MCF 10A (cell line): ENCODE data around the gene TNS2. TPM values are rescaled to one million over a fixed set of nuclear protein-coding genes. Genes with fewer than 3 reads are reported as not detected.

Source experiments
- BruUV-seq: library from RNA; stranded (reverse); fragments of 400-500 nt; replicated peaks from 2 replicates; lab custom pipeline; 2021; lab: Mats Ljungman, UMichigan
- CTCF ChIA-PET: fragments of 300-600 bp; sonication (Branson Sonifier 250); formaldehyde crosslinking; extraction: SDS; loops from one replicate; lab custom pipeline; 2021; ENCODE audit warnings: antibody characterized with exemption, inconsistent platforms; lab: Yijun Ruan, JAX
- POLR2A ChIA-PET: fragments of 300-600, 350-650 bp; sonication (Branson Sonifier 250); formaldehyde crosslinking; extraction: SDS; loops from one replicate; lab custom pipeline; 2020; ENCODE audit warnings: antibody characterized with exemption, inconsistent platforms; lab: Yijun Ruan, JAX
- DNase-seq: peaks from one replicate; pipeline ENCODE4 v3.0.0-alpha.2; 2018; ENCODE audit not compliant: unreplicated experiment
- H3K27ac Mint-ChIP-seq: one replicate; pipeline ENCODE4 v1.8.0; 2022; ENCODE audit warnings: mild to moderate bottlenecking, low read depth, mixed read lengths; ENCODE audit not compliant: unreplicated experiment
- H3K27me3 Mint-ChIP-seq: one replicate; pipeline ENCODE4 v1.8.0; 2022; ENCODE audit warnings: mixed read lengths; ENCODE audit not compliant: insufficient read depth, unreplicated experiment
- H3K36me3 Mint-ChIP-seq: one replicate; pipeline ENCODE4 v1.8.0; 2022; ENCODE audit warnings: mild to moderate bottlenecking, moderate library complexity, mixed read lengths; ENCODE audit not compliant: insufficient read depth, unreplicated experiment
- H3K4me1 Mint-ChIP-seq: one replicate; pipeline ENCODE4 v1.8.0; 2022; ENCODE audit warnings: mixed read lengths; ENCODE audit not compliant: insufficient read depth, unreplicated experiment
- H3K4me3 Mint-ChIP-seq: one replicate; pipeline ENCODE4 v1.8.0; 2022; ENCODE audit warnings: mild to moderate bottlenecking, moderate library complexity, mixed read lengths; ENCODE audit not compliant: unreplicated experiment
- H3K9me3 Mint-ChIP-seq: one replicate; pipeline ENCODE4 v1.8.0; 2022; ENCODE audit warnings: mixed read lengths; ENCODE audit not compliant: unreplicated experiment
- CTCF ChIP-seq: fragments of 200-600 bp; IDR thresholded peaks from one replicate; pipeline ENCODE4 v1.8.0; 2022; ENCODE audit warnings: antibody characterized with exemption, mild to moderate bottlenecking; ENCODE audit not compliant: unreplicated experiment
- intact Hi-C: fragments of 100-400 bp; cut with micrococcal nuclease; formaldehyde crosslinking; loops from 2 replicates; pipeline ENCODE4 v1.14.1; 2022
- total RNA-seq: library from RNA; stranded (reverse); gene quantifications from 2 replicates; pipeline ENCODE4 v1.2.3, GENCODE V29; 2022

The TNS2 gene
- total RNA-seq, 1 experiment from 2014 or later: 22.3 TPM

DNA sequence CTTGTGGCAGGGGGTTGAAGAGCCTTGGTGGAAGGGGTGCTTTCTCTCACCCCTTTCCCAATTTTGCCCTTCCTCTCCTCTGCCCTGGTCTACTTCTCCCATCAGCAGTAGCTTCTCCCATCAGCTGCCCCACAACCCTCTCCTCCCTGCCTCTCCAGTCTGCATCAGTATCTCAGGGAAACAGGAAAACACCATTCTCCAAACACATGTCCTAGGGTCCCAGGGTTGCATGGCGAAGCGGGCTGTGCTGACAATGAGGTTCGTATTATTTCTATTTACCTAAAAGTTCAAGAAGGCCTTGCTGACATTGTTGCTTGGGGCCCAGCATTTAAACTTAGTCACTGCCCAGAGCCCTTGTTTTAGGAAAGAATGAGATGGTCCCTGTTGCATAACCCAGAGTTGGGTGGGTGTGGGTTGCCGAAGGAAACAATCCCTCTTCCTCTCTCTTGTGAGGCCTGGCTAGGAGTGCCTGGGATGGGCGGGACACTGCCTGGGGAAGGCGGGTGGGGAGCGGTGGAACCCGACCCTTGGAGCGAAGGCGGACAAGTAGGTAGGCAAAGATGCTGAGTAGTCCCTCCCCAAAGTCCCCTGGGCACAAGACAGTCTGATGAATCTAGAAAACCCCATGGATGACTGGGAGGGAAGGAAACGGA is 46.4 kb downstream of the TNS2 start:
- H3K36me3 Mint-ChIP-seq: peaks cover 7% of the 10 kb centered on the region

DNA sequence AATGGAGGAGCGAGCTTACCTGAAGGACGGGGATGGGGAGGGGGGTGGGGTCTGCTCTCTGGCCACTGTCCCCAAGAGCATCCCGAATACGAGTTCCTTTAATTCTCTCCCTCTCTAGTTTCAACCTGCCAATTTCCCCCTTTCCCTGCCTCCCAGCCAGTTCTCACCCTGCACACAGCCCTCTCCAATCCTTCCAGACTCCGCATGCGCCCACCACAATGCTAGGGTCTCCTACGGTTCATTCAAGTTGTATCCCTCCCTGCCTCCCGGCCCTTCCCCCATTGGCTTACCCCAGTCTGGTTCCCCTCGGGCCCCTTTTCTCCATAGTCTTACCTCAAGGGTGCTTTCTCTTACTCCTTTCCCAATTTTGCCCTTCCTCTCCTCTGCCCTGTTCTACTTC is 46.9 kb downstream of the TNS2 start:
- Mint-ChIP-seq H3K9me3 (no peaks in the 10 kb centered on the region), H3K27me3 (no peaks in the 10 kb centered on the region), H3K27ac (peak overlapping the region; percentile 4), H3K36me3 (peaks cover 7% of the 10 kb centered on the region), H3K4me3 (peak overlapping the region; percentile 73), H3K4me1 (peaks cover 26% of the 10 kb centered on the region)
- no peak for TF ChIP-seq CTCF
- ChIA-PET CTCF (interaction anchor here (0.9 to 14.2 kb wide), 4 partner anchors 11 to 43 kb away, joined by 3 to 267 read pairs (median 30); no protein-coding TSS in a partner anchor), POLR2A (interaction anchor here (0.6 to 5.7 kb wide), 8 partner anchors 17 to 753 kb away, joined by 3 to 55 read pairs (median 6); partner anchors contain the start of genes SPRYD3 and TNS2)
- DNase-seq: no peak
- intact Hi-C loops: no loop called here
- BruUV-seq: no TSS peak

More for the DNA sequence above, 46.4 kb downstream of the TNS2 start:
- H3K4me1 Mint-ChIP-seq: peaks cover 26% of the 10 kb centered on the region
- no peak for TF ChIP-seq CTCF
- intact Hi-C loops: no loop called here
- H3K4me3 Mint-ChIP-seq: peak overlapping the region; percentile 73
- DNase-seq: peak; percentile 75
- CTCF ChIA-PET: interaction anchor here (3.9 to 14.2 kb wide), 3 partner anchors 10 to 42 kb away, joined by 18 to 267 read pairs (median 42); no protein-coding TSS in a partner anchor
- BruUV-seq: no TSS peak
- no peak overlapping the region for H3K27ac Mint-ChIP-seq
- no peaks in the 10 kb centered on the region for H3K9me3 Mint-ChIP-seq
- H3K27me3 Mint-ChIP-seq: no peaks in the 10 kb centered on the region
- POLR2A ChIA-PET: interaction anchor here (0.9 to 1.5 kb wide), 2 partner anchors 11 to 48 kb away, joined by 3 to 7 read pairs; no protein-coding TSS in a partner anchor

GRCh38 chr12:53097207-53097563 is 47.3 kb downstream of the TNS2 start:
- H3K27me3 Mint-ChIP-seq: no peaks in the 10 kb centered on the region
- H3K4me3 Mint-ChIP-seq: peak overlapping the region; percentile 73
- BruUV-seq: no TSS peak
- no peak for TF ChIP-seq CTCF
- H3K27ac Mint-ChIP-seq: peak overlapping the region; percentile 4
- intact Hi-C loops: no loop called here
- peaks cover 7% of the 10 kb centered on the region for H3K36me3 Mint-ChIP-seq
- ChIA-PET POLR2A (interaction anchor here (0.6 to 5.7 kb wide), 9 partner anchors 17 to 754 kb away, joined by 3 to 55 read pairs (median 4); partner anchors contain the start of genes SPRYD3 and TNS2), CTCF (interaction anchor here (0.9 to 14.2 kb wide), 4 partner anchors 11 to 43 kb away, joined by 3 to 267 read pairs (median 30); no protein-coding TSS in a partner anchor)
- DNase-seq: peak; percentile 29
- H3K9me3 Mint-ChIP-seq: no peaks in the 10 kb centered on the region
- H3K4me1 Mint-ChIP-seq: peaks cover 26% of the 10 kb centered on the region
